NCI-H146 treated with DMSO at 0.1 percent for 48 hours (cell line): ENCODE measurements around the gene MCTP1.
A peak's percentile ranks its signal among the peaks of the same experiment; 100 is the strongest.
"Not testable (repeated sequence)": the region's sequence is repeated elsewhere in the genome, so short reads cannot be mapped to it uniquely, and the experiment has no call there.

Source experiments
- DNase-seq: peaks from one replicate; lab custom pipeline; 2025; ENCODE audit not compliant: unreplicated experiment; lab: John Stamatoyannopoulos, UW

The MCTP1 gene

GRCh38 chr5:94891565-94891964 lies 393.3 kb downstream of the MCTP1 start:
- DNase-seq, result no peak

- no peak for DNase-seq
Observed at GRCh38 chr5:94890907-94891306, 394.0 kb downstream of the MCTP1 start.

- DNase-seq, result no peak
Observed at GRCh38 chr5:94888674-94889073, 396.2 kb downstream of the MCTP1 start.

- no peak for DNase-seq
Observed at GRCh38 chr5:94885931-94886330, 399.0 kb downstream of the MCTP1 start.

- no peak for DNase-seq
Observed at GRCh38 chr5:94884311-94884710, 400.6 kb downstream of the MCTP1 start.

GRCh38 chr5:94872526-94872925 lies 412.4 kb downstream of the MCTP1 start:
- no peak for DNase-seq

- peak; percentile 34 for DNase-seq
Observed at GRCh38 chr5:94870511-94871183, 414.2 kb downstream of the MCTP1 start.

- peak; percentile 42 for DNase-seq
Observed at GRCh38 chr5:94869921-94870320, 415.0 kb downstream of the MCTP1 start.

- DNase-seq, result no peak
Observed at GRCh38 chr5:94863951-94864350, 420.9 kb downstream of the MCTP1 start.

- DNase-seq, result no peak
Observed at GRCh38 chr5:94857111-94857510, 427.8 kb downstream of the MCTP1 start.

- no peak for DNase-seq
Observed at GRCh38 chr5:94856257-94856800, 428.6 kb downstream of the MCTP1 start.

GRCh38 chr5:94855543-94855942 lies 429.4 kb downstream of the MCTP1 start:
- no peak for DNase-seq

GRCh38 chr5:94853120-94853519 lies 431.8 kb downstream of the MCTP1 start:
- no peak for DNase-seq

GRCh38 chr5:94850960-94851359 lies 433.9 kb downstream of the MCTP1 start:
- DNase-seq, result no peak

- peak; percentile 29 for DNase-seq
Observed at GRCh38 chr5:94849821-94850736, 434.8 kb downstream of the MCTP1 start.

- DNase-seq, result no peak
Observed at GRCh38 chr5:94849324-94849723, 435.6 kb downstream of the MCTP1 start.

- no peak for DNase-seq
Observed at GRCh38 chr5:94847726-94848125, 437.2 kb downstream of the MCTP1 start.

- no peak for DNase-seq
Observed at GRCh38 chr5:94847019-94847418, 437.9 kb downstream of the MCTP1 start.

GRCh38 chr5:94845696-94846095 lies 439.2 kb downstream of the MCTP1 start:
- DNase-seq, result not testable (repeated sequence)

- DNase-seq, result no peak
Observed at GRCh38 chr5:94841598-94842322, 443.1 kb downstream of the MCTP1 start.

GRCh38 chr5:94833851-94834250 lies 451.0 kb downstream of the MCTP1 start:
- no peak for DNase-seq
